ENCODE data around the gene PCMTD2. TPM values are rescaled to one million over a fixed set of nuclear protein-coding genes. Genes with fewer than 3 reads are reported as not detected.

Gene PCMTD2
- total RNA-seq, 4 donors from 2014 or later: 51.3 to 96.9 (median 75.4) TPM

GRCh38 chr20:64225828-64226598 lies 29.5 kb upstream of the PCMTD2 start:
- Histone ChIP-seq H3K9me3 (no peaks in the 10 kb centered on the region), H3K27me3 (no peaks in the 10 kb centered on the region), H3K4me3 (no peak overlapping the region), H3K27ac (no peak overlapping the region), H3K4me1 (peaks cover 18 to 21% of the 10 kb centered on the region in 2 donors), H3K36me3 (no peaks in the 10 kb centered on the region)
- no peak for DNase-seq
- no peak for TF ChIP-seq CTCF (IDR thresholded peaks at IDR 0.05 in 4 of 5, conservative IDR thresholded peaks at IDR 0.05 in 1 of 5)
- no peak for TF ChIP-seq POLR2A (IDR thresholded peaks at IDR 0.05)
- in situ Hi-C loops (cut with MboI; ENCODE audit: low sequenced_read_pairs in 4 of 4) (no loop called here), intact Hi-C loops (cut with DNase I; ENCODE audit: low total_unique reads) (no loop called here)
- ATAC-seq: no peak

GRCh38 chr20:64226686-64227580 lies 28.6 kb upstream of the PCMTD2 start:
- H3K4me1 ChIP-seq: peaks cover 18 to 21% of the 10 kb centered on the region in 2 donors
- H3K27ac ChIP-seq: no peak overlapping the region
- no peak for DNase-seq
- in situ Hi-C loops (cut with MboI; ENCODE audit: low sequenced_read_pairs in 4 of 4) (no loop called here), intact Hi-C loops (cut with DNase I; ENCODE audit: low total_unique reads) (no loop called here)
- TF ChIP-seq POLR2A (IDR thresholded peaks at IDR 0.05) (no peak), CTCF (IDR thresholded peaks at IDR 0.05 in 4 of 5, conservative IDR thresholded peaks at IDR 0.05 in 1 of 5) (no peak)
- no peak for ATAC-seq
- no peak overlapping the region for H3K4me3 ChIP-seq
- no peaks in the 10 kb centered on the region for H3K36me3 ChIP-seq
- no peaks in the 10 kb centered on the region for H3K9me3 ChIP-seq
- no peaks in the 10 kb centered on the region for H3K27me3 ChIP-seq

DNA sequence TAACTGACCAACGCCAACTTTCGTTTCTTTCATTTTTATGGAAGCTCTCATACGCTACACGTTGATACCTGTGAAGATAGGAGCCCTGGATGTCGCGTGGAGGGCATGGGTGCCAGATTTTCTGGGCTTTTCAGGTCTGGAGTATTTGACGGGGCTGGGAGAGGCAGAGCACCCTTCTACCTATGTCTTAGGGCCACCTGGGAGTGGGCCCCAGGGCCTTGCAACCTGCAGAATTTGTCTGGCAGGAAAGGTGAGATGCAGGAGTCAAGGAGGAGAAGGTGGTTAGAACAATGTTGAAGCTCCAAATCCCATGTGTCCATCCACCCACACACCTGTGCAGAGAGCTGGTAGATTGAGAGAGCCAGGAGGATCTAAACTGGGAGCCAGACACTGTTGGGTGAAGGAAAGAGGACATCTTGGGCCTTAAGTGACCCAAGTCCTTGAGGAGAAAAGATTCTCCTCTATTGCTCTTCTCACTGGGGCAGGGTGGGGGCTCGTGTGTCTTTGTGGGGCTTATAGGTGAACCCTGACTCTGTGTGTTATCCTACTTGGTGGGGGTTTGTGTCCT lies 27.4 kb upstream of the PCMTD2 start:
- intact Hi-C loops (cut with DNase I; ENCODE audit: low total_unique reads) (no loop called here), in situ Hi-C loops (cut with MboI; ENCODE audit: low sequenced_read_pairs in 4 of 4) (no loop called here)
- no peaks in the 10 kb centered on the region for H3K36me3 ChIP-seq
- no peaks in the 10 kb centered on the region for H3K9me3 ChIP-seq
- no peak overlapping the region for H3K4me3 ChIP-seq
- H3K27me3 ChIP-seq: no peaks in the 10 kb centered on the region
- H3K4me1 ChIP-seq: peaks cover 10 to 16% of the 10 kb centered on the region in 2 donors
- DNase-seq (no peak), ATAC-seq (no peak)
- no peak overlapping the region for H3K27ac ChIP-seq
- TF ChIP-seq POLR2A (IDR thresholded peaks at IDR 0.05) (no peak), CTCF (IDR thresholded peaks at IDR 0.05 in 4 of 5, conservative IDR thresholded peaks at IDR 0.05 in 1 of 5) (no peak)

- TF ChIP-seq CTCF (IDR thresholded peaks at IDR 0.05 in 4 of 5, conservative IDR thresholded peaks at IDR 0.05 in 1 of 5): no peak
- no peak for TF ChIP-seq POLR2A (IDR thresholded peaks at IDR 0.05)
- DNase-seq (no peak), ATAC-seq (no peak)
These were observed 26.6 kb upstream of the PCMTD2 start for GRCh38 chr20:64228751-64229506.

More at GRCh38 chr20:64228751-64229506, 26.6 kb upstream of the PCMTD2 start:
- Histone ChIP-seq H3K27ac (no peak overlapping the region), H3K4me3 (no peak overlapping the region), H3K36me3 (no peaks in the 10 kb centered on the region), H3K9me3 (no peaks in the 10 kb centered on the region), H3K27me3 (no peaks in the 10 kb centered on the region), H3K4me1 (peaks cover 5 to 14% of the 10 kb centered on the region in 2 donors)
- in situ Hi-C loops (cut with MboI; ENCODE audit: low sequenced_read_pairs in 4 of 4) (no loop called here), intact Hi-C loops (cut with DNase I; ENCODE audit: low total_unique reads) (no loop called here)
